Lower lobe of right lung (tissue), 2 donors: ENCODE data around the gene PHRF1. TPM values are rescaled to one million over a fixed set of nuclear protein-coding genes. Genes with fewer than 3 reads are reported as not detected.

ENCODE experiments used
- ATAC-seq, 2 donors: fragments of 200-7000 bp; cut with Tn5 transposase; one replicate each; pipeline ENCODE4 v1.9.1; 2020 to 2022; ENCODE audit warnings: mild to moderate bottlenecking in 2 of 2, moderate library complexity in 2 of 2
- DNase-seq: peaks from one replicate; pipeline ENCODE4 v3.0.0-alpha.2; 2020
- H3K27ac ChIP-seq: fragments of 200-600 bp; one replicate; pipeline ENCODE4 v1.8.0; 2022
- H3K27me3 ChIP-seq: fragments of 200-600 bp; one replicate; pipeline ENCODE4 v1.8.0; 2022; ENCODE audit warnings: low read depth
- H3K36me3 ChIP-seq: fragments of 200-600 bp; one replicate; pipeline ENCODE4 v1.8.0; 2022; ENCODE audit warnings: mild to moderate bottlenecking
- H3K4me1 ChIP-seq: fragments of 200-600 bp; one replicate; pipeline ENCODE4 v1.8.0; 2022
- H3K4me3 ChIP-seq: fragments of 200-600 bp; one replicate; pipeline ENCODE4 v1.8.0; 2022; ENCODE audit warnings: mild to moderate bottlenecking
- H3K9me3 ChIP-seq: fragments of 200-600 bp; one replicate; pipeline ENCODE4 v1.8.0; 2022
- CTCF ChIP-seq: fragments of 200-600 bp; IDR thresholded peaks from one replicate; pipeline ENCODE4 v1.8.0; 2022; ENCODE audit warnings: antibody characterized with exemption, mild to moderate bottlenecking
- intact Hi-C: fragments of 100-400 bp; cut with DNase I; formaldehyde crosslinking; loops from one replicate; pipeline ENCODE4 v1.11.0; 2022
- total RNA-seq: library from RNA; stranded (reverse); fragmentation: NEBNext Ultra II Directional; extraction: Animal tissue kit (Norgen Biotek cat#: 25700); gene quantifications from one replicate; pipeline ENCODE4 v1.2.1, GENCODE V29; 2021
- donor health status: DM: no; HTN: yes; CAD: no; lungs with severe emphysema.

Gene PHRF1
- total RNA-seq, 1 donor from 2014 or later = 31.5 TPM

GRCh38 chr11:601573-602245, 25.4 kb downstream of the PHRF1 start:
- no peak overlapping the region for H3K4me3 ChIP-seq
- ATAC-seq (no peak), DNase-seq (no peak)
- H3K27ac ChIP-seq = no peak overlapping the region
- intact Hi-C loops = no loop called here
- H3K4me1 ChIP-seq = no peaks in the 10 kb centered on the region
- TF ChIP-seq CTCF = no peak
- no peaks in the 10 kb centered on the region for H3K9me3 ChIP-seq
- peaks cover 100% of the 10 kb centered on the region for H3K36me3 ChIP-seq
- H3K27me3 ChIP-seq = no peaks in the 10 kb centered on the region

- Histone ChIP-seq H3K36me3 (peaks cover 100% of the 10 kb centered on the region), H3K4me3 (no peak overlapping the region), H3K9me3 (no peaks in the 10 kb centered on the region), H3K27me3 (no peaks in the 10 kb centered on the region), H3K4me1 (no peaks in the 10 kb centered on the region), H3K27ac (no peak overlapping the region)
- ATAC-seq (no peak), DNase-seq (no peak)
- TF ChIP-seq CTCF = no peak
- intact Hi-C loops = no loop called here
These were observed 26.9 kb downstream of the PHRF1 start for GRCh38 chr11:603154-603553.

GRCh38 chr11:605286-606129, 29.2 kb downstream of the PHRF1 start:
- no peaks in the 10 kb centered on the region for H3K27me3 ChIP-seq
- intact Hi-C loops = no loop called here
- peaks cover 100% of the 10 kb centered on the region for H3K36me3 ChIP-seq
- no peak overlapping the region for H3K4me3 ChIP-seq
- no peaks in the 10 kb centered on the region for H3K4me1 ChIP-seq
- no peaks in the 10 kb centered on the region for H3K9me3 ChIP-seq
- no peak for TF ChIP-seq CTCF
- peak overlapping the region; percentile 41 for H3K27ac ChIP-seq
- no peak for ATAC-seq
- DNase-seq = no peak

- H3K27me3 ChIP-seq = no peaks in the 10 kb centered on the region
- H3K27ac ChIP-seq = peak overlapping the region; percentile 41
- H3K4me1 ChIP-seq = no peaks in the 10 kb centered on the region
- no peak overlapping the region for H3K4me3 ChIP-seq
- peaks cover 100% of the 10 kb centered on the region for H3K36me3 ChIP-seq
- intact Hi-C loops = no loop called here
- no peak for TF ChIP-seq CTCF
- DNase-seq (peak; percentile 79), ATAC-seq (peak; percentile 82 to 85)
- H3K9me3 ChIP-seq = no peaks in the 10 kb centered on the region
These were observed 30.0 kb downstream of the PHRF1 start for GRCh38 chr11:606245-606644.

GRCh38 chr11:607020-607780, 30.9 kb downstream of the PHRF1 start:
- intact Hi-C loops = no loop called here
- ATAC-seq = no peak
- no peak for DNase-seq
- Histone ChIP-seq H3K27me3 (no peaks in the 10 kb centered on the region), H3K4me3 (no peak overlapping the region), H3K4me1 (no peaks in the 10 kb centered on the region), H3K36me3 (peaks cover 100% of the 10 kb centered on the region), H3K27ac (no peak overlapping the region), H3K9me3 (no peaks in the 10 kb centered on the region)
- TF ChIP-seq CTCF = no peak
